Thyroid gland (tissue), 4 donors: Measurements from ENCODE around the gene PTPRE.

ENCODE experiments used
- CTCF ChIP-seq, 6 experiments: fragments of 200-600 bp in 3 of 6; fragments of 450-650 bp in 3 of 6; sonication (generic) in 3 of 6; IDR thresholded peaks; one replicate each; pipeline ENCODE4 v1.5.1; 2016 to 2019; ENCODE audit warnings: antibody characterized with exemption in 6 of 6, mild to moderate bottlenecking in 2 of 6, inconsistent platforms in 1 of 6, moderate library complexity in 1 of 6
- POLR2A ChIP-seq, 2 donors: fragments of 450-650 bp; IDR thresholded peaks; one replicate each; pipeline ENCODE4 v1.6.1; 2017; ENCODE audit warnings: antibody characterized with exemption in 2 of 2, mild to moderate bottlenecking in 2 of 2, moderate library complexity in 1 of 2

- TF ChIP-seq POLR2A (IDR thresholded peaks at IDR 0.05) (no peak), CTCF (IDR thresholded peaks at IDR 0.05) (no peak)
Observed at GRCh38 chr10:128028508-128029289, 121.8 kb downstream of the PTPRE start.
